Stimulated activated naive CD8-positive, alpha-beta T cell treated with anti-CD3 and anti-CD28 coated beads, Interleukin-15, Interleukin-2, amounts not matched to agents 100 ng/mL and 50 ng/mL, for 24 hours (primary cell): ENCODE data around the gene CREBZF.
A peak's percentile ranks its signal among the peaks of the same experiment; 100 is the strongest.
"Not testable (repeated sequence)": the region's sequence is repeated elsewhere in the genome, so short reads cannot be mapped to it uniquely, and the experiment has no call there.

Source experiments
- H3K27ac Mint-ChIP-seq: one replicate; pipeline ENCODE4 v1.8.0; 2021; ENCODE audit warnings: mild to moderate bottlenecking, mixed read lengths
- H3K27me3 Mint-ChIP-seq: one replicate; pipeline ENCODE4 v1.8.0; 2021; ENCODE audit warnings: mixed read lengths
- H3K36me3 Mint-ChIP-seq: one replicate; pipeline ENCODE4 v1.8.0; 2021; ENCODE audit warnings: low read depth, mixed read lengths
- H3K4me1 Mint-ChIP-seq: one replicate; pipeline ENCODE4 v1.8.0; 2021; ENCODE audit warnings: low read depth, mixed read lengths
- H3K4me3 Mint-ChIP-seq: one replicate; pipeline ENCODE4 v1.8.0; 2021; ENCODE audit warnings: mild to moderate bottlenecking, mixed read lengths
- H3K9me3 Mint-ChIP-seq: one replicate; pipeline ENCODE4 v1.8.0; 2021; ENCODE audit warnings: mixed read lengths

Gene CREBZF

GRCh38 chr11:85682330-85683305 lies 17.7 kb upstream of the CREBZF start:
- H3K9me3 Mint-ChIP-seq: no peaks in the 10 kb centered on the region
- peaks cover 3% of the 10 kb centered on the region for H3K27me3 Mint-ChIP-seq

DNA sequence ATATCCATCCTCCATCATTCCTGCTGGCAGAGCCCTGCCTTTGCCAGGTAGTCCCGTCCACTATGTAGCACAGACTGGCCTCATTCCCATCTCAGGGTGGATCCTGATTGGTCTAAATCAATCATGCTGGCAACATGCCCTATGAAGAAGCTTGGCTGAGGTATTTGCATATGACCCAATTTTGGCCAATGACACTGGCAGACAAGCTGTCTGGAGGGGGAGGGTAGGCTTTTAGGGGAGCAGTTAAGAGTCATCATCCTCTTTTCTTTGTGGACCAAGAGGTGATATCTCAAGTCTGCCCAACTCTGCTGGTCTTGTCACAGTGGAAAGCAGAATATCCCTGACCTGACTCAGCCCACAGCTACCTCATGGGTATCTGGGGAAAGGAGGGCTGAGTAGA lies 16.0 kb upstream of the CREBZF start:
- no peak overlapping the region for H3K4me3 Mint-ChIP-seq
- no peaks in the 10 kb centered on the region for H3K36me3 Mint-ChIP-seq
- H3K27me3 Mint-ChIP-seq: peaks cover 3% of the 10 kb centered on the region
- H3K27ac Mint-ChIP-seq: no peak overlapping the region
- no peaks in the 10 kb centered on the region for H3K9me3 Mint-ChIP-seq
- peaks cover 12% of the 10 kb centered on the region for H3K4me1 Mint-ChIP-seq

More at GRCh38 chr11:85682330-85683305, 17.7 kb upstream of the CREBZF start:
- Mint-ChIP-seq H3K4me1 (peaks cover 12% of the 10 kb centered on the region), H3K36me3 (no peaks in the 10 kb centered on the region), H3K27ac (peak overlapping the region; percentile 91), H3K4me3 (peak overlapping the region; percentile 70)

GRCh38 chr11:85679576-85679975 lies 14.6 kb upstream of the CREBZF start:
- Mint-ChIP-seq H3K27me3 (peaks cover 3% of the 10 kb centered on the region), H3K27ac (no peak overlapping the region), H3K36me3 (no peaks in the 10 kb centered on the region), H3K4me3 (no peak overlapping the region), H3K4me1 (peaks cover 12% of the 10 kb centered on the region), H3K9me3 (no peaks in the 10 kb centered on the region)

- H3K9me3 Mint-ChIP-seq: peaks cover 4% of the 10 kb centered on the region
- H3K4me1 Mint-ChIP-seq: peaks cover 5% of the 10 kb centered on the region
- H3K27me3 Mint-ChIP-seq: no peaks in the 10 kb centered on the region
- H3K27ac Mint-ChIP-seq: no peak overlapping the region
- H3K36me3 Mint-ChIP-seq: no peaks in the 10 kb centered on the region
- H3K4me3 Mint-ChIP-seq: no peak overlapping the region
Observed at GRCh38 chr11:85673393-85673792, 8.5 kb upstream of the CREBZF start.

GRCh38 chr11:85672105-85672902 lies 7.4 kb upstream of the CREBZF start:
- H3K27me3 Mint-ChIP-seq: no peaks in the 10 kb centered on the region
- H3K36me3 Mint-ChIP-seq: no peaks in the 10 kb centered on the region
- peaks cover 4% of the 10 kb centered on the region for H3K9me3 Mint-ChIP-seq
- H3K4me1 Mint-ChIP-seq: peaks cover 5% of the 10 kb centered on the region
- H3K27ac Mint-ChIP-seq: no peak overlapping the region
- H3K4me3 Mint-ChIP-seq: no peak overlapping the region

- not testable (repeated sequence) for H3K4me1 Mint-ChIP-seq, H3K9me3 Mint-ChIP-seq, H3K27me3 Mint-ChIP-seq, H3K27ac Mint-ChIP-seq, H3K36me3 Mint-ChIP-seq, H3K4me3 Mint-ChIP-seq
Observed at GRCh38 chr11:85670949-85671663, 6.2 kb upstream of the CREBZF start.

DNA sequence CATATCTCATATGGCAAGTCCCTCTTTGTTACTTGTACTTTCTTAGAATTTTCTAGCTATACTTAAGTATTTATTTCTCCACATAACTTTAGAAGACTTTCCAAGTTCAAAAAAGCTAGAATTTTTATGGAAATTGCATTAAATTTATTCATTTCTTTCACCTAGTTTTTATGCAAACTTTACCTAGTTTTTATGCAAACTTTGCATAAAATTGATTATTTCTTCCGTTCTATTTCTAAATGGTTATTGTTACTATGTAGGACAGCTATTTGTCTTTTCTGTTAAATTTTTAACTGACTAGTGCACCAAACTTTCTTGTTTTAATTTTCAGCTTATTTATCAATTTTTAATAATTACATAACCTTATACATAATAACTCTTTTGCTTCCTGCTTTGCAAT lies 3.2 kb upstream of the CREBZF start:
- Mint-ChIP-seq H3K4me1 (peaks cover 13% of the 10 kb centered on the region), H3K36me3 (peaks cover 12% of the 10 kb centered on the region), H3K27ac (no peak overlapping the region), H3K9me3 (peaks cover 4% of the 10 kb centered on the region), H3K4me3 (no peak overlapping the region), H3K27me3 (no peaks in the 10 kb centered on the region)

DNA sequence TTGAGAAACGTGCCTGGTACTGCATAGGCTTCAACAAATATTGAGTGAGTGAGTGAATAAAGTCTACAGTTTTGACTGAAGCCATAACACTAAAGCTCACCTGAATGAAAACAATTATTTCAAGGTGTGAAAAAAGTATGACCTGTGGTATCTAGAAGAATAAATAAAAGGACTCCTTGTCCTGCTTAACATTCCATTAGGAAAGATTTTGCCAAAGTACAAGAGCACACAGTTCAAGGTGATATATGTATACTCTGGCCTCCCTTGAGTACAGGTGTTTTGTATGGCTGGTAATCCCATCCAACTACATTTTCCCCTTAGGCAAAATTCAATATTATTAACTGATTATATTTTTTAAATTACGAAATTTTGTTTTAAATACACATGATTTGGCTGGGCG lies 1.8 kb upstream of the CREBZF start:
- no peaks in the 10 kb centered on the region for H3K27me3 Mint-ChIP-seq
- no peak overlapping the region for H3K4me3 Mint-ChIP-seq
- no peaks in the 10 kb centered on the region for H3K9me3 Mint-ChIP-seq
- H3K27ac Mint-ChIP-seq: no peak overlapping the region
- peaks cover 18% of the 10 kb centered on the region for H3K4me1 Mint-ChIP-seq
- H3K36me3 Mint-ChIP-seq: peaks cover 24% of the 10 kb centered on the region

DNA sequence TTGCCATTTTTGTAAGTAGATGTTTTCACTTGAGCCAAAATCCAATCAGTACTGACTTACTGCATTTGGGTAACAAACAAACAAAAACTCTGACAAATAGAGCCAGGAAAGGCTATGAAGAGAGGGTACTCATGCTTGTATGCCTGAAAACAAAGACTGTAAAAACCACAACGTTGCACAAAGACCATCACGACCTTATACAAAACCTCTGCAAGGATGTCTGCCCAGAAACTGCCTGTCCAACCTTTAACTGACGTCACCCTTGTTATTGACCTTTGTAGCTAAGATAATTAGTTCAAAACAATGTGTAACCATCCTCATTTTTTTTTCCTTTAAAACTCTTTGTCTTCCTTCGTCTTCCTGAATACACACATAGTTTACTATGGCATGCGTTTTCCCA lies 804 bp upstream of the CREBZF start:
- Mint-ChIP-seq H3K27me3 (no peaks in the 10 kb centered on the region), H3K27ac (peak overlapping the region; percentile 98), H3K4me1 (peaks cover 27% of the 10 kb centered on the region), H3K9me3 (no peaks in the 10 kb centered on the region), H3K36me3 (peaks cover 33% of the 10 kb centered on the region), H3K4me3 (peak overlapping the region; percentile 99)

DNA sequence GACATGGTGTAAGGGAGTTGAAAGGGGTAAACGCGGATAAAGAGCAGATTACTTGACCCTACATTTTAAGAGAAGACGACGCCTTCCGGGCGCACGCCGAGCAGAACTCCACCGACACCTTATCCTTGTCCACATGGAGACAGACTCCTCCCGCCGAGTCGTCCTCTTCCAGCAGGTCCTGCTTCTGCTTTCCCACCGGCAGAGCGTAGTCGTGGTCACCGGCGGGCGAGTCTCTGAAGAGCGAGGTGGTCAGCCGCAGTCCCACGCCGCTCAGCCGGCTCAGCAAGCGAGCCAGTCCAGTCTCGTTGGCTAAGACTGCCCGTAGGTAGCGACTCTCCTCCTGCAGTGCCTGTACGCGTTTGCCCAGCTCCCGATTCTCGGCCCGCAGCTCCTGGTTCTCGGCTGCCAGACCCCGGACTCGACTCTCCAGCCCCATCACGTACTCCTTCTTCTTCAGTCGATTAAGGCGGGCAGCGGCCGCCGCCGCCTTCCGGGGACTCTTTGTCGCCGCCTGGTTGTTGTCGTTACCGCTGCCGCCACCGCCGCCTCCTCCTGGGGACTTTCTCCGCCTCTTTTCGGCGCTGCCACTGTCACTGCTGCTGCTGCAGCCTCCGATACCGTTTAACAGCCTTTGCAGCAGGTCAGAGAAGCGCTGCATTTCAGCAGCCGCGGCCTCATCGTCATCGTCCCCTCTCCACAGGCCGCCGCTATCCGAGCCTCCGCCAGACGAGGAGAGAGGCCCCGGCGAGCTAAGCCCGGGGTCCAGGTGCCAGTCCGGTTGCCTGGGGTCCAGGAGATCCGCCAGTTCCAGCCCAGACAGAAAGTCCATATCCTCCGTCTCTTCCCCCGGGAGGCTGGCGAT lies 945 bp downstream of the CREBZF start:
- Mint-ChIP-seq H3K36me3 (peaks cover 50% of the 10 kb centered on the region), H3K4me1 (peaks cover 43% of the 10 kb centered on the region), H3K9me3 (no peaks in the 10 kb centered on the region), H3K4me3 (peak overlapping the region; percentile 99), H3K27ac (peak overlapping the region; percentile 98), H3K27me3 (no peaks in the 10 kb centered on the region)

DNA sequence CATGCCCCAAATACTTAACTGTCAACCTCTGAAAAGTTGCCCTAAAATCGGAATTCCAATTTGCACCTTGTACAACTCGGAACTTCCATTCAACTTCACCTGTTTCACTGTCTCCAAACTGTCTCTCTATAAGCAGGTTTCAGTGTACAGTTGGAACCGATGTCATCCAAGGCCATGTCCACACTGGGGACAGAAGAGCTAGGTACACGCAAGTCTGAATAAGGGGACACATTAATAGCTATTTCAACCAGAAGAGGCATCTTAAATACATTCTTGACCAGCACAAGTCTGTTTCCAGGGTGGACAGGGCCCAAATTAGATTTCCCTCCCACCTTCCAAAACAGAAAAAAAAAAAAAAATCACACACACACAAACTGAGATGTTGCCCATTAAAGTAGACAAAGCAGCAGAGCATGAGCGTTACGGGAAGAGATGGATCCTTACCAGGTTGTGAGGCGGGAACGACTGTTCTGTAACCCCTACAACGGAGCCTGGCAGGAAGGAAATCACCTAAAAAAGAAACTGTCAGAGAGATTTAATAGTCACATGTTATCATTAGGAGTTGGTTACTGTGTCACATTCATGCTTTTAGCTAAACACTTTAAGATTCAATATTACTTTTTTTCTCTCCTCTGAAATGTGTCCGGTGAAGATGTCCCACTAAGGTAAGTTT lies 1.7 kb downstream of the CREBZF start:
- Mint-ChIP-seq H3K36me3 (peaks cover 58% of the 10 kb centered on the region), H3K27ac (peak overlapping the region; percentile 98), H3K9me3 (no peaks in the 10 kb centered on the region), H3K27me3 (no peaks in the 10 kb centered on the region), H3K4me3 (peak overlapping the region; percentile 99), H3K4me1 (peaks cover 49% of the 10 kb centered on the region)

GRCh38 chr11:85661972-85662664 lies 2.8 kb downstream of the CREBZF start:
- Mint-ChIP-seq H3K9me3 (no peaks in the 10 kb centered on the region), H3K4me3 (peak overlapping the region; percentile 99), H3K27me3 (no peaks in the 10 kb centered on the region), H3K4me1 (peaks cover 56% of the 10 kb centered on the region), H3K27ac (no peak overlapping the region), H3K36me3 (peaks cover 66% of the 10 kb centered on the region)

GRCh38 chr11:85658180-85658579 lies 6.7 kb downstream of the CREBZF start:
- peaks cover 80% of the 10 kb centered on the region for H3K36me3 Mint-ChIP-seq
- H3K9me3 Mint-ChIP-seq: no peaks in the 10 kb centered on the region
- peaks cover 67% of the 10 kb centered on the region for H3K4me1 Mint-ChIP-seq
- no peak overlapping the region for H3K27ac Mint-ChIP-seq
- no peaks in the 10 kb centered on the region for H3K27me3 Mint-ChIP-seq
- H3K4me3 Mint-ChIP-seq: no peak overlapping the region
